ENCODE data around the gene CABP1.

GRCh38 chr12:120599672-120600552 is 40.5 kb upstream of the CABP1 start:
- no peak for TF ChIP-seq CTCF (IDR thresholded peaks at IDR 0.05)
- TF ChIP-seq POLR2AphosphoS5 (IDR thresholded peaks at IDR 0.05): no peak
- TF ChIP-seq POLR2A (IDR thresholded peaks at IDR 0.05): no peak
- TF ChIP-seq EP300 (IDR thresholded peaks at IDR 0.05): no peak
